ENCODE results near the gene XYLB.

The XYLB gene

DNA sequence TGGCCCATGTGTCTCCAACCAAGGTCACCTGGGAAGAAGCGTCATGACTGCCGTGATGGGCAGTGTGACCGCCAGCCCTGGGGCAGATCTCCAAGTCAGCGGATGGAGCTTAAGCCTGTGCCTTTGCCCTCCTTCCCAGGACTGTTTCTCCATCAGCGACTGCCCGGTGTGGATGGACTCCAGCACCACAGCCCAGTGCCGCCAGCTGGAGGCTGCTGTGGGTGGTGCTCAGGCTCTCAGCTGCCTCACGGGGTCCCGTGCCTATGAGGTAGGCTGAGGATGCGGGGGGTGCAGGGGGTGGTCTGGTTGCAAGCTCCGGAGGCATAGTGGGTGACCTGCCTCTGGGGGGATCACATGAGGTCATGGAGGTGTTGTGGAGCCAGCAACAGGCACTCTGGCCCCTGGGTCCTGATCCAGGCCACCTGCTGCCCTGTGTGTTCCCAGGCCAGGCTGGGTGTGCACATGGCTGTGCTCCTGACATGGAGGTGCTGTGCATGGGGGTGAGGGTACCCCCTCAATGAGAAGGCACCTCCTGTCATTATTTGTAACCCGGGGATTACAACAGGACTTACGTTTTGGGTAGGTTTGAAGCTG, 19.0 kb downstream of the XYLB start:
- DNase-seq, result no peak

DNA sequence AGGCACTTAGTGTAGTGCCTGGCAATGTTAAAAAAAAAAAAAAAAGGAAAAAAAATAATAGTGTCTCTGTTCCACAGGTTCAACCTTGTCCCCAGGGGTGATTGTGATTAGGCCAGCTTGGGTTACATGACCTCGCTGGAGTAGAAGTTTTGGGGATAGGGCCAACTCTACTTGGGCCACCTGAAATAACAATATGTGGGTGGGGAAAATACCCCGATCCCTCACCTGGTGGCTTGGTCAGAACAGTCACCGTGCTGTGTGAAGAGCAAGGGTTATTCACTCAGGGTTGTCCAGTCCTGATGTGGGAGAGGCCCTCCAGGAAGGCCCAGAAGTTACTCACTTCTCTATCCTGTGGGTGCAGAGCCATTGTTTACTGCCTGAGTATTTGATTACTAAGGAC, 19.5 kb downstream of the XYLB start:
- DNase-seq, result no peak

DNA sequence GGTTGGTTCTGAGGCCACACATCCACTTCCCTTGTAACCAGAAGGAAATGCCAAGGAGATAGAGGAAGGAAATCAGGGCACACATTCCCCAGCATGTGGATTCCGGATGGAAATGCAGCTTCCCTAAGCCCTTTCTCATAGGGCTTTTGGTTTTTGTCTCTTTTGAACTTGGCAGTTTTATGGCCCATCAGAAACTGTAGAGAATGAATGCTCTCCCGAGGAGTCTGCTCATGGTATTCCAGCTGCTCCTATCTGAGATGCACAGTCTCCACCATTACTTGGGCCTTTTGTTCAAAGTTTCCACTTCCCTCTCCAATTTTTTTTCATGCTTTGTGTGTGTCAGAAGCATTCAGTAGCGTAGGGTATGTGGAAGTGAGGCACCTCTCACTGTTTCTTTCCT, 21.2 kb downstream of the XYLB start:
- DNase-seq, result no peak

DNA sequence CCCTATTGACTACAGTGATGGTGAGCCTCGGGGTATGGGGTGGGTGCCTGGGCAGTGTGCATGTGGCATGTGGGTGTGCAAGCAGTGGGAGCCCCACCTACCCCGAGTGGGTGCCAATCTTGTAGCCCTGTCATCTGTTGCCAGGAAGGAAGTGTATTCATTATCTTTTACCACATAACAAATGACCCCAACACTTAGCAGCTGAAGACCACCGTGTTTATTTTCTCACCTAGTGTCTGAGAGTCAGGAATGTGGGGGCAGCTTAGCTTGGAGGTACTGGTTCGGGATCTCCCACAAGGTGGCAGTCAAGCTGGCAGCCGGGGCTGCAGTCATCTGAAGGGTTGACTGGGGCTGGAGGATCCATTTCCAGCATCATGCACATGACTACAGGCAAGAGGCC, 21.7 kb downstream of the XYLB start:
- DNase-seq, result no peak

DNA sequence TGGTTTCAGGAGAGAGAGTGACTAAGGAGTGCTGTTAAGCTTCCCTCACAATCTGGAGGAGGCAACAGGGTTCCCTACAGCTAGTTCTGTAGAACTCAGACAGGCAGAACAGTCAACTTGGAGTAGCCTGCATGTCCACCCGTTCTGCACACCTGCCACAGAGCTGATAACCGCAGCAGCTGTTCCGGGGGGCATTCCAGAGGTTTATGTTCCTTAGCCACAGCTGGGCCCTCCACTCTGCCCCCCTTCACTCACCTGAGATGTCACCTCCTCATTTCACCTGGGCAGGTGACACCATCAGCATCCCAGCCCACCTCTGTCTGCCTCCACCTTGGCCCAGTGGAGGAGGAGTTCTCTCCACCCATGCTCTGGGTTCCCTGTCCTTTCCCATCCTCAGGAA, 22.6 kb downstream of the XYLB start:
- no peak for DNase-seq

DNA sequence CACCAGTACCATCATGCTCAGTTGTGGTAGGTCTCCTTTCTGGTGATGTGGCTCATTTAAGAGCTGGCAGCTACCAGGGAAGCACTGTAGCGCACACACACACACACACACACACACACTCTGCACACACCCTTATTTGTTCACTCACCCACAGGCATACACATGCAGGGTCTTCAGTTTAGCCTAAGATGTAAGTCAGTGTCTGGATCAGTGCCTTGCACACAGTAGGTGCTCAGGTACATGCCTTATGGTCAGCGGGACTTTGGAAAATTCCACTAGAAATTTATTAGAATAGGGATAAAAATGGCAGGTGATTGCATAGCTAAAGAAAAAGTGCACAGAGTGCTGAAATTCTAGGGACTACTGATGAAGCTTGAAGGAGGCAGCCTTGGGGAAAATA, 23.6 kb downstream of the XYLB start:
- no peak for DNase-seq

DNA sequence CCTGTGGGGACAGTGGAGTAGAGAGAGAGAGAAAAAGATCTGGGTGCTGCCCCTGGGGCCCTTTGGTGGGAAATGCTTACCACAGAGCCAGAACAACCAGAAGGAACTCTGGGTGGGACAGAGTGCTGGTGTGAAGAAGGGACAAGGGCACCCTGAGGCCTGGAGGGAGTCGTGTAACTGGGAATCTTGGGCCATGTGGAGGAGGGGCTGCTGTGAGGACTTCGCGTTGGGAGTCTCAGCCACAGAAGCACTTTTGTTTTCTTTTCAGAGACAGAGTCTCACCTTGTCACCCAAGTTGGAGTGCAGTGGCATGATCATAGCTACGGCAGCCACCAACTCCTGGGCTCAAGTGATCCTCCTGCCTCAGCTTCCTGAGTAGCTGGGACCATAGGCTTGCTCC, 24.3 kb downstream of the XYLB start:
- no peak for DNase-seq

DNA sequence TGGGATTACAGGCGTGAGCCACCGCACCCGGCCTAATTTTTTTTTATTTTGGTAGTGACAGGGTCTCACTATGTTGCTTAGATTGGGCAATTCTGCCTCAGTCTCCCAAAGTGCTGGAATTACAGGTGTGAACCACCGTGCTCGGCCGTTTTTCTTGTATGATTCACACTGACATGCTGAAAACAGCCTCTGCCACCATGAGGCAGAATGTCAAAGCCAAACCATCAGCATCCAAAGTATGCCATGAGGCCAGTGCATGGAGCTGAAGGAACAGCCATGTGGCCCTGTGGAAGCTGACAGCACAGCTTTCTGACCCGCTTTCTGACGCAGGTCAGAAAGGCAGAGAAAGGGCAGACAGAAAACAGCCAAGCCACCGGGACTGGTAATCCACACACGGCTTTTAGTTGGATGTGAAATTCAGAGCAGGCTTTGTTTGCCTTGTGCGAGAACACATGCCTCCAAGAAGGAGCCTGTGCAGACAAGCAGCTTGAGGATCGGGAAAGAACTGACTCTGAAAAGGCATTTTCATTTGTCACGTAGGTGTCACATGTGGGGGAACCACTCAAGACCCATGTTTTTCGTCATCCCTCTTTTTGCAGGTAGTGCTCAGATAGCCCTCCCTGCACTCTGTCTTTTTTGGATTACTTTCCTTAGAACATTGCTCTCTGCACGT, 25.1 kb downstream of the XYLB start:
- DNase-seq, result no peak

DNA sequence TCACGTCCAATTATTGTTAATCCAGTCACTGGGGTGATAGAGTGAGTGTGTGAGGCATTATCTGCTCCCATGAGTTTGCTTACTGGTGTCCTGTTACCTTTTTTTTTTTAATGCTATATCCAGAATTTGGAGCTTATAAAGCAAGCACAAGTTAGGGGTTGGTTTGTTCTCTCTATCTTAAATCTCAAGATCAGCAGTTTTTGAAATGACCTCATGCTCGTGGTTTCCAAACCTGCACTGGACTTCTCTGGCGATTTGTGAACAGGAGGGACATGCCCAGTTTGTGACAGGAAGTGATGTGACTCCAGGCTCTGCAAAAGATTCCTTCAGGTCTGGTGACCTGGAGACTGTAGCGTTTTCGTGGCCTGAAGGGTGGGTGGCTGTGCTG, 25.6 kb downstream of the XYLB start:
- no peak for DNase-seq

DNA sequence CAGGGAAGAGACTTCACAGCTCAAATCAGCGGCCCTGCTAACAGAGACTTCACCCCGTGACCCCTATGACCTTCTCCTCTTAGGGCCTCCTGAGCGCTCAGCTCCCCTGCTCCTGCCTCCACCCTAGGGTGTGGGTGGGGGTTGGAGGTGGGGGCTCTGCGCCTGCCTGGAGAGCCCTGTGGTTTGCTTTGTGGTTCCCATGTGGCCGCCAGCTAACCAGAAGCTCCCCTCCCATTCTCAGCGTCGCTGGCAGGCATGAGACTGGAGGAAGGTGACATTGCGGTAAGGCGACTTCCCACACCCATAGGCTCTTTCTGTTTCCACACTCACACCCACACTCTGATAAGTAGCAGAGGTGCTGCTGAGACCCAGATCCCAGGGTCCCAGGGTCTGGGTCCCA, 27.6 kb downstream of the XYLB start:
- DNase-seq, result peak; percentile 10 to 23

DNA sequence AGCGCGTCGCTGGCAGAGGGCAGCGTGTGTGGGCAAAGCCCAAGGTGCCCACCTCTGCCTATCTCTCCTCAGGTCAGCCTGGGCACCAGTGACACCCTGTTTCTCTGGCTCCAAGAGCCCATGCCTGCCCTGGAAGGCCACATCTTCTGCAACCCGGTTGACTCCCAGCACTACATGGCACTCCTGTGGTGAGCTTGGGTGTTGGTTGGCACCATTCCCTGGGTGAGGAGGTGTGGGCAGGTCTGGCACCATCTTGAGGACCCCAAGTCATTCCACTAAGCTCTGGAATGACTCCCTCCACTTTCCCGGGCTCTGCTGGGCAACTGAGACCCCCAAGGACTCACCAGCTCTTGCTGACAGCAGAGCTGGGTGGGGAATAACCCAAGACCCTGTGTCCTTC, 28.5 kb downstream of the XYLB start:
- DNase-seq, result no peak

DNA sequence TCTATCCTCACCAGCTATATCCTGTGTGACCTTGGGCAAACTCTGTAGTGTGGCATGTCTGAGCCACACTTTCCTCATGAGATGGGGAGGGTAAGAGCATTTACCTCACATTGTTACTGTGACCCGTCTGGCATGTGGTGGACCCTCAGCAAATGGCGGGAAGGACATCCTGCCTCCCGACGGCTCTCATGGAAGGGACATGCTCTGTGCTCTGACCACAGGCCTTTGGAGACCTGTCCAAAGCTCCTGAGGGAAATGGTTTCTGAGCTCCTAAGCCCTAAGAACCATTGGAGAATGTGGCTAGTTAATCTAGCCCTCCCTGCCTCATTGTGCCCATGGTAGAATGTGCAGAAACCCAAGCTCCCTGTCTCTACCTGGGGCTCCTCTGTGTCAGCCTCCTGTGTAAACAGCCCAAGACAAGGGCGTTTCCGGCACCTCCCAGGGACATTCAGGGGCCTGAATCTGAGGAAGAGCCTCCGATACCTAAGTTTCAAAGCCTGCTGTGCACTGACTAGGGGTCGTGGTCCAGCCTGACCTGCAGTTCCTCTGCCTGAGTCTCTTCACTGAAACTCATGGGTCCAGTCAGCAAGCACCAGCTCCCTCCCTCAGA, 29.0 kb downstream of the XYLB start:
- no peak for DNase-seq

DNA sequence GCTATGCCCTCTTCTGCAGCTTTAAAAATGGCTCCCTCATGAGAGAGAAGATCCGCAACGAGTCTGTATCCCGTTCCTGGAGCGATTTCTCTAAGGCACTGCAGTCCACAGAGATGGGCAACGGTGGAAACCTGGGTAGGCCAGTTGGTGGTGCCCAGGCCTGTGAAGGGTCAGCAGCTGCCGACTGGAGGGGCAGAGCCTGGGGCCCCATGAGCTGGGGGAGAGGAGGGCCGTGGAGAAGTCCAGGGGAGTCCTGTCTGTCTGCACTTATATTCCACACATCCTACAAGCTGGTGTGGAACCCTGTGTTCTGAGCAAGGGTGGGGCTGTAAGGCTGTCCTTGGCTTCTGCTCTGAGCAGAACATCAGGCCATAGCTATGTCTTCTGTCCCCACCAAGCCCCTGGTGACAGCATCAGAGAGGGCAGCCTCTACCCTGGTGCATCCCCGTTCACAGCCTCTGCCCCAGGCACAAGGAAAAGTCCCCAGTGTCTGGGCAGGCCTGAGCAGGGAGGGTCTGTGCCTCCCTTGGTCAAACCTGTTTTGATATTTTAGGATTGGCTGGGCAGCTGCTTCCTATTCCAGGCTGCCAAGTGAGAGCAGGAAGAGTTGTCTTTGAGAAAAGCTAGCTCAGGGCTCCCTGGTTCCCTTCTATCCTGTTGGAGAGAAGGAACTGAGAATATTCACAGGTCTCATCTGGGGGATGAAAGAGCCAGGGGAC, 29.7 kb downstream of the XYLB start:
- no peak for DNase-seq

DNA sequence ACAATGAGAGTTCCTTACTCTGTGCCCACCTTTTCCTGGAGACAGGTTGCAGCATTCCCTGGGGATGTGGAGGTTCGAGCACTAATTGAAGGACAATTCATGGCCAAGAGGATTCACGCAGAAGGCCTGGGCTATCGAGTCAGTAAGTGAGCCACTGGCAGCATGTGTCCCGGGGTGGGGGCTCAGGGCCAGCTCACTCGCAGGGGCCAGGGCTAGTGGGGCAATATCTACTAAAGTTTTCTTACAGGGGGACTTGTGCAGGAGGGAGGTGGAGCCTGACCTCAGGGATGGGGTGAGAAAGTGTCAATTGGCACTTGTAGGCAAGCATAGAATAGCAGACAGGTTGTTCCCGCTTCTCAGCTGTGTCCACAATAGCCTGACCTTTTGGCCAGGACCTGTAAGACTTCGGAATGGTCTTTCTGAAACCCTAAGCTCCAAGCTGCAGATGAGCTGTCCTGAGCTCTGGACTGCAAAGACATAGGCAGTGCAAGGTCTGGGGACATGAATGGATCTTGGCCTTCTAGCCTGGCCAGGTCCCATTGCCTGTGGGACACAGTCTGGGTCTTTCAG, 32.7 kb downstream of the XYLB start:
- DNase-seq, result no peak

DNA sequence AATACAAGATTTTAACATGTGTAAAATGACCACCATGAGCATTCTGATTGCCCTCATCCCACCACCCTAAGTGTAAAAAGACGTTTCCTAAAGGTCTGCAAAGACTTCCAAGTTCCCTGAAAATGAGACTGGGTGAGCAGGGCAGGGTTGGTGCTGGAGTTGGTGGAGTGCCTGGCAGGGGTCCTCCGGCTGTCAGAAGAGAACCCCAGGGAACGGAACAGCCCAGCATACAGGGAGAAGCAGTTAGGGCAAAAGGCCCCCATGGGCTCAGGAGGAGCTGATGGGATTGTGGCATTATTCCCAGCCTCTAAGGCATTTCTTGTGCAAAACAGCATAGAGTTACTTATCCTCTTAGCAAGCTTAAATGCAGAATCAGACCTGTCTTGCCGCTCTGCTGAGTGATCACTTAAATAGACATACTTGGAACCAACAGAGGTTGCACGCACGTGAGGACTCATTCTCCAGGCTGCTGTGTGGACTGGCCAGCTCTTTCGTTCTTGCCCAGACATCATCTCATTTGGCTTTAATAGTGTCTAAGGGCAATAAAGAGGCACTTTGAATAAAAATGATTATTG, 36.0 kb downstream of the XYLB start:
- no peak for DNase-seq

DNA sequence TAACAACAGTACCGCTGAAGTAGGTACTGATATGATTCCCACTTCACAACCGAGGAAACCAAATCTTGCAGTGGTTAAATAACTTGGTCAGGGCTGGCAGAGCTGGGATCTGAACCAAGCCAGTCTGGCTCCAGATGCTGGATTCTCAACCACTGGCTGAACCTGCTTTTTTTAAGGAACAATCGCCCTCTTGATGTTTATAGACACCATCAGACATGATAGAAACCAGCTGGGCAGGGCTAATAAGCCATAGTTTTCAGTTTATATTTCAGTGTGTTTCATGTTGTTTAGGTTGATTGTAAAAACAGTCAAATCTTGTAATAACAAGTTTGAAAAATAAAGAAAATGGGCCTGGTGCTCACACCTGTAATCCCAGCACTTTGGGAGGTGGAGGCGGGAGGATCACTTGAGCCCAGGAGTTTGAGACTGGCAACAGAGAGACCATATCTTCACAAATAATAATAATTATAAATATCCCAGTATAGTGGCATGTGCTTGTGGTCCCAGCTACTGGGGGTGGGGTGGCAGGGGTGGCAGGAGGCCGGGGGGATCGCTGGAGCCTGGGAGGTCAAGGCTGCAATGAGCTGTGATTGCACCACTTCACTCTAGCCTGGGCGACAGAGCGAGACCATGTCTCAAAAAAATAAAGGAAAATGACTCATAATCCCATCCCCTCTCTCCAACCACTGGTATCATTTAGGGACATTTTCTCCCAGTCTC, 36.7 kb downstream of the XYLB start:
- DNase-seq, result no peak

DNA sequence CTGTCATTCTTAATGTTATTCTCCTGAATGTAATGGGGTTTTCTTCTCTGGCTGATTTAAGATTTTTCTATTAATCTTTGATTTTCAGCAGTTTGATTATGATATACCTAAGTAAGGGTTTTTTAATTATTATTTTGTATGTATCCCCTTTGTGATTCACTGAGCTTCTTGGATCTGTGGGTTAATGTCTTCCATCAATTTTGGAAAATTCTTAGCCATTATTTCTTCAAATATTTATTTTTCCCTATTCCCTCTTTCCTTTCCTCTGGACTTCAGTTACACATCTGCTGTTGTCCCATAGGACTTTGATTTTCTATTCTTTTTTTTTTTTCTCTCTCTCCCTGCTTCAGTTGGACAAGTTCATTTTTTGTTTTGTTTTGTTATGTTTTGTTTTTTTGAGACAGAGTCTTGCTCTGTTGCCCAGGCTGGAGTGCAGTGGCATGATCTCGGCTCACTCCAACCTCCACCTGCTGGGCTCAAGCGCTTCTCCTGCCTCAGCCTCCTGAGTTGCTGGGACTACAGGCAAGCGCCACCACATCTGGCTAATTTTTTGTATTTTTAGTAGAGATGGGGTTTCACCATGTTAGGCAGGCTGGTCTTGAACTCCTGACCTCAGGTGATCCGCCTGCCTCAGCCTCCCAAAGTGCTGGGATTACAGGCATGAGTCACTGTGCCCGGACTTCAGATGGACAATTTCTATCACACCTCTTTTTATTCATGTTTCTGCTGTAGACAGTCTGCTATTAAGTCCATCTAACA, 40.6 kb downstream of the XYLB start:
- no peak for DNase-seq

DNA sequence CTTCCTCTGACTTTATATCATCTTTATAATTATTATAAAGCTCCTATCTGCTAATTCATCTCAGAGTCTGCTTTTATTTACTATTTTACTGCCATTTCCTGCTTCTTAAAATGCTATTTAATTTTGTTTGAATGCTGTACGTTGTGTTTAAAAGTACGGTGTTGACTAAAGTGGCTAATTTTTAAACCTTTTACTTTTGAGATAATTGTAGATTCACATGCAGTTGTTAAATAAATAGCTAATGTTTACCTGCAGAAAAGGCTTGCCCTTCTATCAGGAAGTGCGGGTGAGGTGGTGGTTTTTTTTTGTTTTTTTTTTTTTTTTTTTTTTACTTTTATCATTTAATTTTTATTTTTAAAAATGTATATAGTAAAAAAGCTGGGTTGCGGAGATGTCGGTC, 41.3 kb downstream of the XYLB start:
- DNase-seq, result no peak

DNA sequence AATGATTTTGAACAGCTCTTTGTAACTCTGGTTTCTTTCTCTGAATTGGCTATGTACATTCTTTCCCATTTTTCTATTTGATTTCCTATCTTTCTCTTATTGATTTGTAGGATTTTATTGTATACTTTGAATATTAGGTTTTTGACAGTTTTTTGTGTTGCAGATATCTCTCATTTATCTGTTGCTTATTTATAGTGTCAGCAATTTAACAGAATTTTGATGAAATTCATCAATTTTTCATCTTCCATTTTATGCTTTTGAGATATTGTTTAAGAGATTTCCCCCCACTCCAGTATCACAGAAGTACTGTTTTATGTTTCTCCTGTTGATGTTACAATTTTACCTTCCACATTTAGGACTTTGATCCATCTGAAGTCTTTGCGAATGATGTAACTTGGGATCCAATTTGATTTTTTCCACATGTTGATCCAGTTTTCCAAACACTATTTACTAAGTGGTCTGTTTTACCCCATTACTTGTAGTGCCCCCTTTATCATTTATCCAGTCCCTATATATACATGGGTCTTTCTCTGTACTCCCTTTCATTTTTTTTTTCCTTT, 46.1 kb downstream of the XYLB start:
- no peak for DNase-seq

DNA sequence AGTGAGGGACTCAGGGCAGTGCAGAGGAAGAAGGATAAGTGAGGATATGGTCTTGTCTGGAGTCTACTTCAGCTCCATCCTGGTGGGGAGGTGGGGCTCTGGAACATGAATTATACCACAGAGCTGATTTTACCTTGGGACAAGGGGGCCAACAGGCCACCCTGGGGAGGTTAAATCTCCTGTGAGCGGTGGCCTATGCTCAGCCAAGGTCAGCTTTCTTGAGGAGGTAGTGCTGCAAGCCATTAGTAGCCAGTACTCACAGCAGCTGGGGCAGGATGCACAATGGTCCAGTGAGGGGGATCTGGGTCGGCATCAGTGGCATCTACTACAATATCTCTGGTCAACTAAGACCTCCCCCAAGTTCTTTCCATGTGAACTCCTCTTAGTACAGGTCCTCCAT, 49.7 kb downstream of the XYLB start:
- DNase-seq, result no peak

DNA sequence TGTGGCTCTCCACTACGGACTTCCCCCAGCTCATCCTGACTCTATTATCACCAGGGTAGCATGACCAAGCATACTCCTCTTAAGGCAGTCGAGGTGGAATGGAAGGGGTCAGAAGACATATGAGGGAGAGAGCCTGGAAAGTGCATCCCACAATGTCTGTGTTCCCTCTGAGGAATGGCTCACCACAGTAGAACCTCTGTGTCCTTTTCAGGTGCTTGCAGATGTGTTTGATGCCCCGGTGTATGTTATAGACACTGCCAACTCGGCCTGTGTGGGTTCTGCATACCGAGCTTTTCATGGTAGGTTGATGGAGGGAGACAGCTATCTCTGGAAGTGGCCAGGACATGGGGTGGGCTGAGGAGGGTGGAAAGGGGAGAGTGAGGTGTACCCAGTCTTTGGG, 50.3 kb downstream of the XYLB start:
- DNase-seq, result no peak

DNA sequence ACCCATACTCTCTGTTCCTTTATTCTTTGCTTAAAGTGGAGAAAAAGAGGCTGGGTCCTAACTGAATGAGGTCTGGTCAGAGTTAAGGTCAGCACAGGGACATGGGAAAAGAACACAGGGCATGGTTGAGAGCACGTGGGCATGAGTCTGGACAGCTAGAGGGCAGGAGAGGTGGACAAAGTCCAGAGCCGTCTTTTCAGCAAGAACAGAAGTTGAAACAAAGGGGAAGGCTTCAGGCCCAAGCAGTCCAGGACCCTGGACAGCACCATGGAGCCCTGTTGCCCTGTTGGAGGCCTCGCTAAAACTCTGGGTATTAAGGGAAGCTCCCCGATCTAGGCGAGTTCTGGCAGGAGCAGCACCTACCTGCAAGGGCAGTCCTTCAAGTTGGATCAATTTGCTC, 50.7 kb downstream of the XYLB start:
- DNase-seq, result no peak
